Measurements from ENCODE around the gene ALDH1L2. TPM values are rescaled to one million over a fixed set of nuclear protein-coding genes. Genes with fewer than 3 reads are reported as not detected.
A peak's percentile ranks its signal among the peaks of the same experiment; 100 is the strongest.

ALDH1L2 gene
- total and polyA plus RNA-seq, 2 experiments from 2014 or later: 0.12 to 0.63 TPM

GRCh38 chr12:105072888-105073488 lies 11.3 kb downstream of the ALDH1L2 start:
- no peak for TF ChIP-seq CTCF (IDR thresholded peaks at IDR 0.05; ENCODE audit: low read depth, low read length)
- H3K4me3 ChIP-seq: no peak overlapping the region
- H3K9me3 ChIP-seq (ENCODE audit: low read depth): no peaks in the 10 kb centered on the region
- no peak overlapping the region for H3K27ac ChIP-seq
- DNase-seq (ENCODE audit: low read depth in 1 of 2, low spot score in 1 of 2): no peak
- no peaks in the 10 kb centered on the region for H3K36me3 ChIP-seq
- H3K27me3 ChIP-seq: no peaks in the 10 kb centered on the region
- H3K4me1 ChIP-seq (ENCODE audit: low read depth): no peaks in the 10 kb centered on the region

GRCh38 chr12:105071981-105072380 lies 12.3 kb downstream of the ALDH1L2 start:
- H3K4me3 ChIP-seq: no peak overlapping the region
- H3K27me3 ChIP-seq: no peaks in the 10 kb centered on the region
- H3K4me1 ChIP-seq (ENCODE audit: low read depth): no peaks in the 10 kb centered on the region
- H3K9me3 ChIP-seq (ENCODE audit: low read depth): no peaks in the 10 kb centered on the region
- TF ChIP-seq CTCF (IDR thresholded peaks at IDR 0.05; ENCODE audit: low read depth, low read length): no peak
- no peak for DNase-seq (ENCODE audit: low read depth in 1 of 2, low spot score in 1 of 2)
- H3K27ac ChIP-seq: no peak overlapping the region
- H3K36me3 ChIP-seq: no peaks in the 10 kb centered on the region

- H3K9me3 ChIP-seq (ENCODE audit: low read depth): no peaks in the 10 kb centered on the region
- no peaks in the 10 kb centered on the region for H3K27me3 ChIP-seq
- no peak overlapping the region for H3K27ac ChIP-seq
- TF ChIP-seq CTCF (IDR thresholded peaks at IDR 0.05; ENCODE audit: low read depth, low read length): no peak
- H3K36me3 ChIP-seq: no peaks in the 10 kb centered on the region
- H3K4me3 ChIP-seq: no peak overlapping the region
- no peak for DNase-seq (ENCODE audit: low read depth in 1 of 2, low spot score in 1 of 2)
- peaks cover 3% of the 10 kb centered on the region for H3K4me1 ChIP-seq (ENCODE audit: low read depth)
Measured at GRCh38 chr12:105069936-105070702, 14.1 kb downstream of the ALDH1L2 start.

- TF ChIP-seq CTCF (IDR thresholded peaks at IDR 0.05; ENCODE audit: low read depth, low read length): no peak
- H3K9me3 ChIP-seq (ENCODE audit: low read depth): no peaks in the 10 kb centered on the region
- no peak overlapping the region for H3K4me3 ChIP-seq
- no peak overlapping the region for H3K27ac ChIP-seq
- peaks cover 8% of the 10 kb centered on the region for H3K4me1 ChIP-seq (ENCODE audit: low read depth)
- DNase-seq (ENCODE audit: low read depth in 1 of 2, low spot score in 1 of 2): peak in 1 of 2 donors; percentile 15
- H3K36me3 ChIP-seq: no peaks in the 10 kb centered on the region
- no peaks in the 10 kb centered on the region for H3K27me3 ChIP-seq
Measured at GRCh38 chr12:105067511-105068031, 16.7 kb downstream of the ALDH1L2 start.

GRCh38 chr12:105064564-105065178 lies 19.6 kb downstream of the ALDH1L2 start:
- TF ChIP-seq CTCF (IDR thresholded peaks at IDR 0.05; ENCODE audit: low read depth, low read length): no peak
- Histone ChIP-seq H3K4me1 (ENCODE audit: low read depth) (peaks cover 8% of the 10 kb centered on the region), H3K9me3 (ENCODE audit: low read depth) (no peaks in the 10 kb centered on the region), H3K27ac (no peak overlapping the region), H3K27me3 (no peaks in the 10 kb centered on the region), H3K36me3 (no peaks in the 10 kb centered on the region), H3K4me3 (no peak overlapping the region)
- DNase-seq (ENCODE audit: low read depth in 1 of 2, low spot score in 1 of 2): peak in 1 of 2 donors; percentile 20

Measured in cardiac muscle cell (in vitro differentiated cells and primary cell).